ENCODE results near the gene NEU4. TPM values are rescaled to one million over a fixed set of nuclear protein-coding genes. Genes with fewer than 3 reads are reported as not detected.
"Not testable (repeated sequence)": the region's sequence is repeated elsewhere in the genome, so short reads cannot be mapped to it uniquely, and the experiment has no call there.

Gene NEU4
- total RNA-seq, 1 donor from 2014 or later = 0.13 TPM

GRCh38 chr2:241813644-241814392 lies 4.8 kb downstream of the NEU4 start:
- no peak for DNase-seq (ENCODE audit: low read depth in 2 of 2)

GRCh38 chr2:241814393-241814642 lies 5.3 kb downstream of the NEU4 start:
- no peak for DNase-seq (ENCODE audit: low read depth in 2 of 2)

DNA sequence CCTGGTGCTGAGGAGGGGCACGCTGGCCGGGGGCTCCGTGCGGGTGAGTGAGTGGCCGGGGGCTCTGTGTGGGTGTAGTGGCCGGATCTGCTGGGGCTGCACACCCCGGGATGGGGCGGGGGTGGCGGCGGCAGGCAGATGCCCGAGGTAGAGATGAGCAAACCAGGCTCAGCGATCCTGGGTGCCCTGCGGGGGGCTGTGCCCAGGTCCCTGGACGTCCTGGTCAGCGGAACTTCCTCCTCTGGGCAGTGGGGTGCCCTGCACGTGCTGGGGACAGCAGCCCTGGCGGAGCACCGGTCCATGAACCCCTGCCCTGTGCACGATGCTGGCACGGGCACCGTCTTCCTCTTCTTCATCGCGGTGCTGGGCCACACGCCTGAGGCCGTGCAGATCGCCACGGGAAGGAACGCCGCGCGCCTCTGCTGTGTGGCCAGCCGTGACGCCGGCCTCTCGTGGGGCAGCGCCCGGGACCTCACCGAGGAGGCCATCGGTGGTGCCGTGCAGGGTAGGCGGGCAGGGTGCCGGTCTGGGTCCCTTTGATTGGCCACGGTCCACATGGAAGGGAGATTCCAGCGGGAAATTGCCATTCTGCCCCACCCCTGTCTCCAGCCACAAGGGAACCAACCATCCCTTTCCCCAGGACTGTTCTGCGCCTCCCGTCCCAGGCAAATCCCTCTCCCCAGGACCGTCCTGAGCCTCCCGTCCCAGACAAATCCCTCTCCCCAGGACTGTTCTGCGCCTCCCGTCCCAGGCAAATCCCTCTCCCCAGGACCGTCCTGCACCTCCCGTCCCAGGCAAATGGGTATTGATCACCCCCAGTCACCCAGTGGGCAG lies 5.9 kb downstream of the NEU4 start:
- no peak for DNase-seq (ENCODE audit: low read depth in 2 of 2)

GRCh38 chr2:241815477-241816430 lies 6.8 kb downstream of the NEU4 start:
- no peak for DNase-seq (ENCODE audit: low read depth in 2 of 2)

DNA sequence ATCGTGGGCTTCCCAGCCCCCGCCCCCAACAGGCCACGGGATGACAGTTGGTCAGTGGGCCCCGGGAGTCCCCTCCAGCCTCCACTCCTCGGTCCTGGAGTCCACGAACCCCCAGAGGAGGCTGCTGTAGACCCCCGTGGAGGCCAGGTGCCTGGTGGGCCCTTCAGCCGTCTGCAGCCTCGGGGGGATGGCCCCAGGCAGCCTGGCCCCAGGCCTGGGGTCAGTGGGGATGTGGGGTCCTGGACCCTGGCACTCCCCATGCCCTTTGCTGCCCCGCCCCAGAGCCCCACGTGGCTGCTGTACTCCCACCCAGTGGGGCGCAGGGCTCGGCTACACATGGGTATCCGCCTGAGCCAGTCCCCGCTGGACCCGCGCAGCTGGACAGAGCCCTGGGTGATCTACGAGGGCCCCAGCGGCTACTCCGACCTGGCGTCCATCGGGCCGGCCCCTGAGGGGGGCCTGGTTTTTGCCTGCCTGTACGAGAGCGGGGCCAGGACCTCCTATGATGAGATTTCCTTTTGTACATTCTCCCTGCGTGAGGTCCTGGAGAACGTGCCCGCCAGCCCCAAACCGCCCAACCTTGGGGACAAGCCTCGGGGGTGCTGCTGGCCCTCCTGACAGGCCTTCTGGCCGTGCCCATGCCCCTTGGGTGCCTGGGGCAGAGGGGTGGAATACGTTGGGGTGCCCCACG lies 7.6 kb downstream of the NEU4 start:
- DNase-seq (ENCODE audit: low read depth in 2 of 2) = no peak

DNA sequence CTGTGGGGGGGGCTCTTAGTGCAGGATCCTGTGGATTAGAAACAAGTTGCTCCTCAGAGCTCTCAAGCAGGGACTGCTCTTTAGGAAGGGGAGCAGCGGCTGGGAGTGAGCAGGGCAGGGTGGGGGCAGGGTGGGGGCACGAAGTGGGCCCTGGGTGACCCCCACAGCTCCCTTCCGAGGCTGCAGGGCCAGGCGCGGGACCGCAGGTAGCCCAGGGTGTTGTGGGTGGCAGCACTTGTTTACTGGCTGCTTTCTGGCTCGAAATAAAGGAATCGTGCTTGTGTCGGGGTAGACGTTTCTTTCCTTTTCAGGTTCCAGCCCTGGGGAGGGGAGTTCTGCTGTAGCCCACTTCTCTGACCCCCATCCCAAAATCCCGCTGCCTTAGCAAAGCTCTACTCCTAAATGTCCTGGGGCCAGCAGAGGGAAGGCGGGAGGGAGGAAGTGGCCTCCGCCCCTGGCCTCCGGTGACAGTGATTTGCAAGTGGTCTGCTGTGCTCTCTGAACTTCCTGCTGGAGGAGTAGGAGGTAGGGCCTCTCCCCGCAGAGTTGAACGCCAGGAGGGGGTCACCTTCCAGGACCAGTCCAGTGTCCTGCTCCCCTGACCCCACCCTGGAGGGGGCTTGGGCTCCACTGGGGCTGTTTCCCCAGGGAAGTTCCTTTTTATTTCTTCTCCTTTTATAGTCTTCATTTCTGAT lies 8.3 kb downstream of the NEU4 start:
- DNase-seq (ENCODE audit: low read depth in 2 of 2) = peak in 1 of 2 donors; percentile 12

DNA sequence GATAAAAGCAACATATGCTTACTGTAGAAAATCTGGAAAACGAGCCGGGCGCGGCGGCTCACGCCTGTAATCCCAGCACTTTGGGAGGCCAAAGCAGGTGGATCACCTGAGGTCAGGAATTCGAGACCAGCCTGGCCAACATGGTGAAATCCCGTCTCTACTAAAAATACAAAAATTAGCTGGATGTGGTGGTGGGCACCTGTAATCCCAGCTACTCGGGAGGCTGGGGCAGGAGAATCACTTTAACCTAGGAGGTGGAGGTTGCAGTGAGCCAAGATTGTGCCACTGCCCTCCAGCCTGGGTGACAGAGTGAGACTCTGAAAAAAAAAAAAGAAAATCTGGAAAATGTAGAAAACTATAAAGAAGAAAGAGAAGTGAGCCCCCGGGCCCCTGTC lies 8.8 kb downstream of the NEU4 start:
- not testable (repeated sequence) for DNase-seq (ENCODE audit: low read depth in 2 of 2)

- no peak for DNase-seq (ENCODE audit: low read depth in 2 of 2)
Observed at GRCh38 chr2:241818229-241818942, 9.4 kb downstream of the NEU4 start.

GRCh38 chr2:241818943-241819270 lies 9.9 kb downstream of the NEU4 start:
- DNase-seq (ENCODE audit: low read depth in 2 of 2) = no peak

- not testable (repeated sequence) for DNase-seq (ENCODE audit: low read depth in 2 of 2)
Observed at GRCh38 chr2:241819947-241820624, 11.1 kb downstream of the NEU4 start.

DNA sequence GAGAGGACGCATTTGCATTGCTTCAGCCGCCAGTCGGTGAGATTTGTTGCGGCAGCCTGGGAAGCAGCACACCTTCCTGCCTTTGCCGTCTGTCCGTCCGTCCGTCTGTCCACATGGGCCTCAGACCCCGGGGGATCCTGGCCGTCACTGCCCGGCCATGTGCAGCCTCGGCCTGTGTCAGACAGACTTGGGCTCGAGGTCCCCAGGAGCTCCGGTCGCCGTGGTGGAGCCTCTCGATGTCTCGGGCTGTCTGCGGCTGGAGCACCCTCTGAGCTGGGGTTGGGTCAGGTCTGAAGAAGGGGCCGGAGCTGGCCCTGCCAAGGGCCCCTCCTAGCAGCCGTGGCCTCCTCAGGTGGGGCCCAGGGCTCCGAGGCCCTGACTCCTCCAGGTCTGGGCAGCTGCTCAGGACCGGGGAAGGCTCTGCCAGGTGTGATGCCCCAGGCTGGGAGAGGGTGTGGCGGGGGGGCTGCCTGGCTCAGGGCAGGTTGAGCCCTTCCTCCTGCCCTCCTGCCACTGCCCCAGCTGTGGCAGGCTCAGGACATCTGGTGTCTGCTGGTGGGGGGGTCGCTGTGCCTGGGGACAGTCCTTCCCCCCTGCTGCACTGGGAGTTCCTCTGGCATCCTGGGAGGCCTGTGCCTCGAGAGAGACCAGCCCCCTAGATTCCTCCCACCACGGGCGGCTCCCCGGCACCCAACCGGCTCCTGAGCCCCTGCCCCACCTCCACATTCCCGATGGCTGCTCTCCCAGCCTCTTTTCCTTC lies 11.8 kb downstream of the NEU4 start:
- DNase-seq (ENCODE audit: low read depth in 2 of 2) = no peak

DNA sequence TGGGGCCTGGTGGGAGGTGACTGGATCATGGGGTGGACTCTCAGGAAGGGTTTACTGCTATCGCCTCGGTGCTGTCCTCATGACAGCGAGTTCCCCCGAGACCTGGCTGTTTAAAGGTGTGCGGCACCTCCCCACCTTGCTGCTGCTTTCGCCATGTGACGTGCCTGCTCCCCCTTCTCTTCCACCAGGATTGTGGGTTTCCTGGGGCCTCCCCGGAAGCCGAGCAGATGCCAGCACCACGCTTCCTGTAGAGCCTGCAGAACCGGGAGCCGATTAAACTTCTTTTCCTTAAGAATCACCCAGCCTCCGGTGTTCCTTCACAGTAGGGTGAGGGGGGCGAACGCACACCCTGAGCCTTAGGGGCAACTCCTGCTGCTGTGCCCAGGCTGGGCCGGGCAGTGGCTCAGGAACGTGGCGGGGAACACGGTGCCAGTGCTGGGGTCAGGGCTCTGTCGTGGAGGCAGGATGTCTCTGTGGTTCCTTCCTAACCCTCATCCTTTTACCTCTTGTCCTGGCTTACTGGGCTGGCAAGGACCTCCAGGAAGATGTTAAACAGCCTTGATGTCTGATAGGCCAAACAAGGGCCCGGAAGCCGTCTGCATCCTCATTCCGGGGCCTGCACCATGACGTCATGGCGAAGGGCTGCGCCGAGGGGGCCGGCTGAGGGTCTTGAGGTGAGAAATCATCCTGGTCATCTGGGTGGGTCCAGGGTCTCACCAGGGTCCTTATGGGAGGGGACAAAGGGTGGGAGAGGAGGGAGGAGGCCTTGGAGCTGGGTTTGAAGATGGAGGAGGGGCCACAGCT lies 12.7 kb downstream of the NEU4 start:
- no peak for DNase-seq (ENCODE audit: low read depth in 2 of 2)

GRCh38 chr2:241822264-241822623 lies 13.3 kb downstream of the NEU4 start:
- DNase-seq (ENCODE audit: low read depth in 2 of 2) = no peak

DNA sequence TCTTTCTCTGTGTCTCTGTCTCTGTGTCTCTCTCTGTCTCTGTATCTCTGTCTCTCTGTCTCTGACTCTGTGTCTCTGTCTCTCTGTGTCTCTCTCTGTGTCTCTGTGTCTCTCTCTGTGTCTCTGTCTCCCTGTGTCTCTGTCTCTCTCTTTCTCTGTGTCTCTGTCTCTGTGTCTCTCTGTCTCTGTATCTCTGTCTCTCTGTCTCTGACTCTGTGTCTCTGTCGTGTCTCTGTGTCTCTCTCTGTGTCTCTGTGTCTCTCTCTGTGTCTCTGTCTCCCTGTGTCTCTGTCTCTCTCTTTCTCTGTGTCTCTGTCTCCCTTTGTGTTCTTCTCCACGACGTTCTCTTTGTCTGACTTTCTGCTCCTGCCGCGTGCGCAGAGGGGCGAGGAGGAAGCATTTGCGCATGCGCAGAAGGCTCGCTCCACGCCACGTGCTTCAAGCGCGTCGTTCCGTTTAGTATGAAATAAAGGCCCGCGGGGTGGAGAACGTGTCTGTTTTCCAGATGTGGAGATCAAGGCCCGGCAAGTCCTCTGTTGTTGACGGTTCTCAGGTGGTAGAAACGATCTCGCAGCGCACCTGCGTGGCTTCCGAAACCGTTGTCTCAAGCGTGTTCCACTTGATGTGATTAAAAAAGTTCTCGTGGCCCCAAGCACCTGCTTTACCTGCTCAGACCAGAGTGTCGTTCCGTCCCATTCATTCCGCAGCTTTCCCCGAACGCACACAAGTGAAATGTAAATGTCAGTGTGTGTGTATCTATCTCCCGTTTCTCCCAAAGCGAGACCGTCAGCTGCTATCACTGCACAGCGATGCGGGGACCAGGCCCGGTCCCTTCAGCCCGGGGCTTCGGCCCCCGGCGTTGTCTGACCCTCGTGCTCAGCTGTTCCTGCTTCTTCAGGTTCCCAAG lies 14.8 kb downstream of the NEU4 start:
- not testable (repeated sequence) for DNase-seq (ENCODE audit: low read depth in 2 of 2)

- no peak for DNase-seq (ENCODE audit: low read depth in 2 of 2)
Observed at GRCh38 chr2:241827394-241827793, 18.4 kb downstream of the NEU4 start.

- no peak for DNase-seq (ENCODE audit: low read depth in 2 of 2)
Observed at GRCh38 chr2:241833101-241833663, 24.2 kb downstream of the NEU4 start.

Measured in dermis microvascular lymphatic vessel endothelial cell (primary cell).